ENCODE data around the gene TMEM17.
"Not testable (repeated sequence)": the region's sequence is repeated elsewhere in the genome, so short reads cannot be mapped to it uniquely, and the experiment has no call there.

The TMEM17 gene, protein sequence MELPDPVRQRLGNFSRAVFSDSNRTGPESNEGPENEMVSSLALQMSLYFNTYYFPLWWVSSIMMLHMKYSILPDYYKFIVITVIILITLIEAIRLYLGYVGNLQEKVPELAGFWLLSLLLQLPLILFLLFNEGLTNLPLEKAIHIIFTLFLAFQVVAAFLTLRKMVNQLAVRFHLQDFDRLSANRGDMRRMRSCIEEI

DNA sequence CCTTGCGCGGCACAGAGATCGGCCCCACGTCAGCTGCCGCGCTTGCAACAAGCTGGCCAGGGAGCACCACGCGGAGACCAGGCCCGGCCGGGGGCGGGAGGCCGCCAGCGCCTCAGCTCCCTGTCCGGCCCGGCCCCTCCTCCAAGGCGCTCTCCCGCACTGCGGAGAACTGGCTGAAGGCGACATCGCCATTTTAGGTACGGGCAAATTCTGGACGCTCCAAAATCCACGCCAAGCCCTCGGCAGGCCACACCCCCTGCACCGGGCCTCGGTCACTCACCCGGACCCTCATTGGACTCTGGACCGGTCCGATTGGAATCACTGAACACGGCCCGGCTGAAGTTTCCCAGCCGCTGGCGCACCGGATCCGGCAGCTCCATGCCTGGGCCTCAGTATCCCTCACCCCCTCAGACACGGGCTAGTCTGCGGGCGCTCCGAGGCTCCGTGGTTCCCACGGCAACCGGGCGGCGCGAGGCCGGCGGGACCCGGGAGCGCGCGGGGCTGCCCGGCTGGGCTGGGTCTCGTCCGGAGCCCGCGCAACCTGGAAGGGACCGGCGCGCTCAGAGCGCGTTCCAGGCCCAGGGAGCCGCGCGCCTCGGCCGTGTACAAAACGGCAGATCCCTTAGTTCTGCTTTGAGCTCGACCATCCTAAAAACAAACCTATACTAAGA is at the start of gene TMEM17:
TSS of gene TMEM17 (minus strand) at position 446 of the 671 bp plus-strand sequence. CDS start at position 380, 66 bp downstream.
- DNase-seq (ENCODE audit: extremely low spot score, insufficient read length, low read depth) (peak; percentile 42), FAIRE-seq (peak; percentile 66)

DNA sequence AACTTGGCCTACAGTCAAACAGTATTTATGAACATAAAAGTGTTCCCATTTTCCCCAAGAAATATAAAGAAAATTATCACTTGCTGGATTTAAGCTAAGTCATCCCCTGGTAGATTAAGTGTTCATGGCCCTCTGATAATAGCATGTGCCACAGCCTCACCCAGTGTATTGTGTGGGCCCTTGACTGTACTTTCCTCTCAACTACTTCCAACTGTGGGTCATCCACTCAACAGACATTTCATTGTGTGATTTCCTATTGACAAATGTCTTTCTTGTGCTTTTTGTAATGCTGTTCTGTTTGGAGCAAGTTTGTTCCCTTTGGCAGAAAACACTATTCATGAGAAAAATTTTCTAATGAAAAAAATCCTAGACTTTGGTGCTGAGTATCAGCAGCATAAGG is 48.4 kb upstream of the TMEM17 start:
- no peak for FAIRE-seq

DNA sequence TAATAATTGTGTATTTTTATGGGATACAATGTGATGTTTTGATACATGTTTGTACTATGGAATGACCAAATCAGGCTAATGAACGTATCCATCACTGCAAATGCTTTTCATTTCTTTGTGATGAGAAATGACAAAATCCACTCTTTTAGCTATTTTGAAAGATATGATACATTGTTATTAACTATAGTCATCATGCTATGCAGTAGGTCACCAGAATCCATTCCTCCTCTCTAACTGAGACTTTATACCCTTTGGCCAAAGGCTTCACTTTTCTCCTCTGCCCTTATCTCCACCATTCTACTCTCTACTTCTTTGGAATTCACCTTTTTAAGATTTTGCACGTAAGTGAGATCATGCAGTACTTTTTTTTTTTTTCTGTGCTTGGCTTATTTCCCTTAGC is 44.5 kb upstream of the TMEM17 start:
- FAIRE-seq (no peak), DNase-seq (ENCODE audit: extremely low spot score, insufficient read length, low read depth) (no peak)

More for the DNA sequence above, 48.4 kb upstream of the TMEM17 start:
- no peak for DNase-seq (ENCODE audit: extremely low spot score, insufficient read length, low read depth)

DNA sequence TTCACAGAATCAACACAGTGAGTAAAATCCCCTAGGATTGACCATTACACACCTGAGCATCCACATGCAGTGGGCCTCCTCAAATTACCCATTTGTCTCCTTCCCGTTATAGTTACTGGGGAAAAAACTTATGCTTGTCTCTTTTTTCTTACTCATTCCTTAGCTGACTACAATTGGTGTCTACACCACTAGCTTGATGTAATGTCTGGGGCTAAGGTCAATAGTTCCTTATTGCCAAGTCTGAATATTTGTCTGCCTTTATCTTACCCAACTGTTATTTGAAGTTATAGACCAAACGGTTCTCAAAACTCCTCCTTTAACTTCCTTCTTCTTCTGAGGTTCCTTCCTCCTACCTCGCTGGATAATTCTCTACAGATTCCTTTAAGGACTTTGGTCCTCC is 41.9 kb upstream of the TMEM17 start:
- FAIRE-seq (no peak), DNase-seq (ENCODE audit: extremely low spot score, insufficient read length, low read depth) (no peak)

DNA sequence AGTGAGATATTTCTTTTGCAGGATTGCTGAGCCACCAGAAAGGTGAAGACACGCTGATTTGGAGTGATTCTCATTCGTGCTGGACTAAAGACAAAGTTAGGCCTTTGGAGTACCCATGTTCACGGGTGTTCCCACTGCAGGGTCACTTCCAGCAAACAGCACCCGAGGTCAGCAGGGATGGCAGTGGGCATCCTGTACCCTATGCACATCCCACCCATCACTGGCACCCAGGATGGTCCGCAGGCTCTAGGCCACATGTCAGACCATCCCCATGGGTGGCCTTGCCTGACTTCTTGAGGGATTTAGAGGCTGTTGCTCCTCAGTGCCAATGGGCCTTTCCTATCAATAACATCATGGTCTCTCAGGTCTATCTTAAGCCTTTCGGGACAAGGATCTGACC is 39.3 kb upstream of the TMEM17 start:
- no peak for FAIRE-seq

DNA sequence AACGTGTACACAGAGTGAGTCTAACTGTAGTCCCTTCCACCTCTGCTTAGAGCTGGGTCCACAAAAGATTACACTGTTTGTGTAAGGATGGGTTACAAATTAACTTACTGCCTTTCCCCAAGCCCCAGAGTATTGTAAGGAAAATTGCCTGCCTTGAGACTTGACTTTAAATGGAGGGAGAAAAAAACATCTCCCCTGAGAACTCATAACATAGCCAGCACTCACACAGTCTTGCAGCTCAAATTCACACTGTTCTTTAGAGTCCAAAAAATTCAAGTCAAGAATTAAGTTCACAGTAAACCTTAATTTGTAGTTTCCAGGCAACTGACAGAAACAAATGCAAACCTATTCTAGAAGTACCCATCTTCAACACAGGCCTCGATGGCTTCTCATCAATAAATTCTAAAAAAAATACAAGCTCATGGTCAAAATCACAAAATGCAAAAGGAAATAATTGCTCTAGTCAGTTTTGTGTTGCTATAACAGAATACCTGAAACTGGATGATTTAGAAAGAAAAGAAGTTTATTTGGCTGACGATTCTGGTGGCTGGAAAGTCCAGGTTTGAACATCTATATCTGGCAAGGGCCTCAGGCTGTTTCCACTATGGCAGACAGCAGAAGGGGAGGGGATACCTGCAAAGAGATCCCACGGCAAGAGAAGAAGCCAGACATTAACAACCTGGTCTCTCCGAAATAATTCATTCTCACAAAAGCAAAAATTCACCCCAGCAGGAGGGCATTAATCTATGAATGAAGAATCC is 34.6 kb upstream of the TMEM17 start:
- DNase-seq (ENCODE audit: extremely low spot score, insufficient read length, low read depth): no peak
- FAIRE-seq: no peak

More for the DNA sequence above, 39.3 kb upstream of the TMEM17 start:
- DNase-seq (ENCODE audit: extremely low spot score, insufficient read length, low read depth): no peak

DNA sequence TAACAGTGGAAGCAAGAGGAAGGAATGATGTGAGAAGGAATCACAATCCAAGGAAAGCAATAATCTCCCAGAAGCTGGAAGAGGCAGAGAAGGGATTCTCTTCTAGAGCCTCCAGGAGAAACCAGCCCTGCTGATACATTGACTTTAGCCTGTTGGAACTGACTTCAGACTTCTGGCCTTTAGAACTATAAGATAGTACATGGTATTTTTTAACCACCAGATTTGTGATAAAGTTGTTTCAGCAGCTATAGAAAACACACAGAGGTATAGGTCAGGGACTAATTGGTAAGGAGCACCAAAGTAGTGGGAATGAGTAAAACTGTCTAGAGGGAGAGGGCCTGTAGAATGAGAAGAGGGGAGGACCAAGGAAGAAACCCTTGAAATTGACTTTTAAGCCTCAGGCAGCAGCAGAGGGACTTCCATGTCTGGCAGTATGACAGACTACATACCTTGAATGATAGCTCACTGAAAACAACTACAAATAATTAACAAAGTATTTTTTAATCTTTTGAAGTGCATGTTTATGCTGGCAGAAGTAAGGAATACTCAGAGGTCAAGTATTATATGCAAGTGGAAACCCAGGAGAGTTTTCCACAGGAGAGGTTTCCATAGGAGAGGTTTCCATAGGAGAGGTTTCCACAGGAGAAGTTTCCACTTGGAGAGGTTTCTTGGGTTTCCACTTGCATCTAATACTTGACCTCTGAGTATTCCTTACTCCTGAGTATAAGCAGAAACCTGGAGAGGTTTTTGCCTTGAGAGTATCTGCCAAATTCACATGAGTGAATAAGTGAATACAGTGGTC is 33.8 kb upstream of the TMEM17 start:
- DNase-seq (ENCODE audit: extremely low spot score, insufficient read length, low read depth): no peak
- FAIRE-seq: no peak

DNA sequence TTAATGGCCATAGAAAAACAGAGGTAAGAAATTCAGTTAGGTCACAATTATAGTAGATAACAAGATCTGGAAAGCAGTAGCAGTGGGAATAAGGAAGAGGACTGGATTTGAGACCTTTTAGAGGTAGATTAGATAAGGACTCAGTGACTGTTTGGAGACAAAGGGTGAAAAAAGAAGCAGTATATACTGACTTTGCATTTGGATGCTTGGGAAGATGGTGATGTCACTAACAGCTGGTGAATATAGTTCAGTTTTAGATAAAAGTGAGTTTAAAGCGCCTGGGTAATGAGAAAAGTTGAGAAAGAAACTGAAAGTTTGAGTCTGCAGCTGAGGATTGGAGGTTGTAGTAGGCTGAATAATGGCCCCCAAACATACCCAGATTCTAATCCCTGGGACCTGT is 32.8 kb upstream of the TMEM17 start:
- FAIRE-seq (no peak), DNase-seq (ENCODE audit: extremely low spot score, insufficient read length, low read depth) (no peak)

DNA sequence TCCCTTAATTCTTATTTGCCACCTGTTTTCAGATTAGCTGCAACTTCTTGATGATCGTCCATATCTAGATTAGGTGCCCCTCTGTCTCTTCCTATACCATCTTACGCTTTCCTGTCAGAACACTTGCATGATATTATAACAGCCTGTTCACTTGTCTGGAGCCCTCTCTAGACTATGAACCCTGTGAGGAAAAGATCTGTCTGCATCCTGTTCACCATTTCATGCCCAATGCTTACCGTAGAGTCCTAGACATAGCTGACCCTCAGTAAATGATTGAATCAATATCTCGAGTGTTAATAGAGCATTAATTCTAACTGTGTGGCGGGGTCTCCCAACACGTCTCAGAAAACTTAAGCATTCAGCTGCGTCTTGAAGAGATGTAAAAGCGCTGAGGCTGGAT is 31.8 kb upstream of the TMEM17 start:
- no peak for DNase-seq (ENCODE audit: extremely low spot score, insufficient read length, low read depth)
- FAIRE-seq: no peak

DNA sequence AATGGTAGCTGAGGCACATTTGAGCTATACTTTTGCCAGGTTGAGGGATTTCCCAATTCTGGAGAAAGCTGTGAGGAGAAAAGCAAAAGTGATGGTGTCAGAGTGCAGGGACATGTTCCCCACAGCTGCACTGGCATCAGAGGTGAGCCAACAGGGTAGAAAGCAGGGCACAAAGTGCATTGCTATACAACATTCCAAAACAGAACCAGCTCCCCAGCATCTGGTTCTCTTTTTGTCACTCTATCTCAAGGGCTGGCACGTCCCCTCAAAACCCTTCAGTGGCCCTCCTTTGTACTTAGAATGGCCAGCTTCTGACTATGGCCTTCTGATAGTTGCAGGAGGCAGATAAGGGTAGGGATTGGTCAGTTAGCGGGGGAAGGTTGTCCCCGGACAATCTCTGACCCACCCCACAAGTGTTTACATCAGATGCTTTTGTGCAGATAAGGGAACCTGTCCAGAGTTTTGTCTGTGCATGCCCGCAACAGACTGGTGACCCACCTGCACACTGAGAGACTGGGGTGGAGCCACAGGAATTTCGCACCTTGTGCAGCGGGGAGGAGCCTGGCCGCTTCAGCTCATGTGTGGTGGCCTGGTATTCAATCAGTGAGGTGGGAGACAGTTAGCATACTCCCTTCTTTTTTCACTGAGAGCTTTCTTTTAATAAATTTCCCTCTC is 31.0 kb upstream of the TMEM17 start:
- no peak for DNase-seq (ENCODE audit: extremely low spot score, insufficient read length, low read depth)
- no peak for FAIRE-seq

DNA sequence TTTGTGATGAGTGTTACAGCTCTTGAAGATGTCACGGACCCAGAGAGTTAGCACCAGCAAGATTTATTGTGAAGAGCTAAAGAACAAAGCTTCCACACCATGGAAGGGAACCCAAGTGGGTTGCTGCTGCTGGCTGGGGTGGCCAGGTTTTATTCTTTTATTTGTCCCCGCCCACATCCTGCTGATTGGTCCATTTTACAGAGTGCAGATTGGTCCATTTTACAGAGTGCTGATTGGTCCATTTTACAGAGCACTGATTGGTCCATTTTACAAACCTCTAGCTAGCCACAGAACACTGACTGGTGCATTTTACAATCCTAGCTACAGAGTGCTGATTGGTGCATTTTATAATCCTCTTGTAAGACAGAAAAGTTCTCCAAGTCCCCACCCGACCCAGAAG is 29.5 kb upstream of the TMEM17 start:
- not testable (repeated sequence) for DNase-seq (ENCODE audit: extremely low spot score, insufficient read length, low read depth); FAIRE-seq

DNA sequence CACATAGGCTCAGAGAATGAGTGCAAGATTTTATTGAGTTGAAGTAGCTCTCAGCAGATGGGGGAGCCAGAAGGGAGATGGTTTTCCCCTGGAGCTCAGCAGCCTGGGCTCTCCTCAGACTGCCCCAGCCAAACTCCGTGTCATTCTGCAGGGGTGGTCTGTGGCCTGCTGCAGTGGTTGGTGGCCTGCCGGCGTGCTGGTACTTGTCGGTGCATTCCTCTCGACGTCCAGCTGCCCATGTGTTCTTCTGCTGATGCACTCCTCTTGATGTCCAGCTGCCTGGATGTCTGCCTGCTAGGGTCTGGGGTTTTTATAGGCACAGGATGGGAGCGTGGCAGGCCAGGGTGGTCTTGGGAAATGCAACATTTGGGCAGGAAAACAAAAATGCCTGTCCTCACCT is 25.6 kb upstream of the TMEM17 start:
- FAIRE-seq (no peak), DNase-seq (ENCODE audit: extremely low spot score, insufficient read length, low read depth) (no peak)

DNA sequence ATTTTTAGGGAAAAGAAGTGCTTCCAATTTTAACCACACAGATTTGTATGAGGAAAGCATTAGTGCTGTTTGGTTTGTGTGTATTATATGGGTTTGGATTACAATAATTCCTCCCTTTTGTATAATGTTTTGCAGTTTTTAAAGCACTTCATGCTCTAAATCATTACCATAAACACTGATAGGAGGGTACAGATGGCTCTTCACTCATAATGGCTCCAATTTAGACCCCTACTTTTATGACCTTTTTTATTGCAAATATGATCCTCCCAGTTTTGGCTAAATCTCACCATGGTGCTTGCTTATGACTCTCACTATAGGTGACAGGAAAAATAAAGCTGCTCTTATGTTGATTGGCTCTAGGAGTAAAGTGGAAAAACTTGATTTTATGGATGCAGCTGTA is 23.8 kb upstream of the TMEM17 start:
- FAIRE-seq (no peak), DNase-seq (ENCODE audit: extremely low spot score, insufficient read length, low read depth) (no peak)

DNA sequence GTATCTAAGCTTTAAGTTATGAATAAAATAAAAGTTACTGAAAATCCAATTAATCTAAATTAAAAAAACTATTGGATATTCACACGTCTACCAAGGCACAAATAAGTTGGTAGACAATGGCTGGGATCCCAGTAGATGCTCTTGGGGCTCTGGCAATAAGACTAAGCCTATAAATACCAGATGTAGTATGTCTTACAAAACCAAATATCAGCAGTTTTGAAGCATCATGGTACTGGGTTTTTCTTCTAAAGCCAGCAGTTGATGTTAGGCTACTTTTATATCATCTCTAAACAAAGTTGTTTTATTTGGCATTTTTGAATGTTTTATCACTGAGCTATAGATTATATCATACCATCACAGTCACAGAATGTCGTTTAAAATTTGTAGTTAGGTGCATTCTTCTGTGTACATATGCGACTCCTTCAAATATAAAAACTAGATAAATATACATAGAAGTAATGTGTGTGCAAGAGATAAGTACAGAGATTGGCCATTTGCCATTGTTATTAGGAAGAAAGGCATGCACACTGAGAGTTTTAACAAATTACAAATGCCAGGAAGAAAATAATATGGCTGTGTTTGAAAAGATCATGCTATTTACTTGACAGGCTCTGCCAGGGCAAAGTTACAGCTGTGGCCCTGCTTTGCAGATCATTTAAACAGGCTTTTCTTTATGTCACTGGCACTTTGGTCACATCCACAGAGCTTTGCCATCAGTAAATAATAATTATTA is 21.6 kb upstream of the TMEM17 start:
- DNase-seq (ENCODE audit: extremely low spot score, insufficient read length, low read depth) (no peak), FAIRE-seq (no peak)

DNA sequence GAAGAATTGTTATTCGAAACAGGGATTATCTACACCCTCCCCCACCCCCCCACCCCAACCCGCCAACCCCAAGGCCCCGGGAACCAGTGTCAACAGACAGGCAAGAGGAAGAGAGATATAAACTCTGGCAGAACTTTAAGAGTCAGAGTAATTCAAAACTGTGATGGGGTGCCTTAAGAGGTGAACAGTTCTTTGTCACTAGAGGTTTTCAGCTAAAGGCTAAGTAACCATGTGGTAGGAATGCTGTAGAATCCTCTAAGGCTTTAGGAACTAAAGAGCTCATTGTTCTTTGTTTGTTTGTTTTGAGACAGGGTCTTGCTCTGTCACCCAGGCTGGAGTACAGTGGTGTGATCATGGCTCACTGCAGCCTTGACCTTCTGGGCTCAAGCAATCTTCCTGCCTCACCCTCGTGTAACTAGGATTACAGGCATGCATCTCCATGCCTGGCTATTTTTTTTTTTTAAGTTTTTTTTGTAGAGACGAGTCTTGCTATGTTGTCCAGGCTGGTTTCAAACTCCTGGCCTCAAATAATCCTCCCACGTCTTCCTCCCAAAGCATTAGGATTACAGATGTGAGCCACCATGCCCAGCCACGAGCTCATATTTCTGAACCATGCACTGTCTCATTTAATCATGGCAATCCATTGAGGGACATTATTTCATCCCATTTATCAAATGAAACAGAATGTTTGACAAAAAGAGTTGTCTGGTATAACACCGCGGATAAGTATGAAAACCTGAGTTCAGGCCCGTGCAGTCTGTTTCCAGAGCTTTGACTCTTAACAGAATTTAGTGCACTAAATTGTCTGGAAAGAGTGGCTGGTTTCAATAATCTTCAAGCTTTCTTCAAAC is 20.8 kb upstream of the TMEM17 start:
- DNase-seq (ENCODE audit: extremely low spot score, insufficient read length, low read depth) (no peak), FAIRE-seq (no peak)

DNA sequence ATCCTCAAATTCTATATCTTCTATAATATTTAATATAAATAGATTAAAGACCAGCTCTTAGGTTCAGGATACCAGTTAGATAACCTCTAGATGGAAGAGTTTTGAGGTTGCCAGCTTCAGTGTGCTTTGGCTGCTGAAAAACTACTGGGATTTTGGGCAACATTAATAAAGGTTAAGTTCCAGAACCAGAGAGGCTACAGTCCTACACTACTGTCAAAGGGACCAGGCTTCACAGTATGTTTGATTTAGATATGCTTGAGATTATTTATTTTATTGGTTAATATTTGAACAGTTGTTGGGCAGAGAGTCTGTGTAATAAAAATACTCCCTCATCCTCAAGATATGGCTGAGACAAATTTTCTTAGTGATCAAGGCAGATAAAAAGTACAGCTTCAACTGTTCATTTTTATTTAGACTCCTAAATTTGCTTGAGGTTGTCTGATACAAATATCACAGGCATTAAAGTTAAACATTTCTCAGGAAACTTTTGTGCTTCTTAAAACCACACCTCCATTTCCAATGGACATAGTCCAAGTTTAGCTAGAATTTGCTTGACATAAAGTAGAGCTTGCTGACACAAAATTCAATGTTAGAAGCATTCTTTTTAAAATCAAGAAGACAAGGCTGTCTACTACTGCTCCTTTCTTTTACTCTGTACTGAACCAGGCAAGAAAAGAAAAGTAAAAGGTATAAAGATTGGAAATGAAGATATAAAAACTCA is 19.7 kb upstream of the TMEM17 start:
- FAIRE-seq (no peak), DNase-seq (ENCODE audit: extremely low spot score, insufficient read length, low read depth) (no peak)

DNA sequence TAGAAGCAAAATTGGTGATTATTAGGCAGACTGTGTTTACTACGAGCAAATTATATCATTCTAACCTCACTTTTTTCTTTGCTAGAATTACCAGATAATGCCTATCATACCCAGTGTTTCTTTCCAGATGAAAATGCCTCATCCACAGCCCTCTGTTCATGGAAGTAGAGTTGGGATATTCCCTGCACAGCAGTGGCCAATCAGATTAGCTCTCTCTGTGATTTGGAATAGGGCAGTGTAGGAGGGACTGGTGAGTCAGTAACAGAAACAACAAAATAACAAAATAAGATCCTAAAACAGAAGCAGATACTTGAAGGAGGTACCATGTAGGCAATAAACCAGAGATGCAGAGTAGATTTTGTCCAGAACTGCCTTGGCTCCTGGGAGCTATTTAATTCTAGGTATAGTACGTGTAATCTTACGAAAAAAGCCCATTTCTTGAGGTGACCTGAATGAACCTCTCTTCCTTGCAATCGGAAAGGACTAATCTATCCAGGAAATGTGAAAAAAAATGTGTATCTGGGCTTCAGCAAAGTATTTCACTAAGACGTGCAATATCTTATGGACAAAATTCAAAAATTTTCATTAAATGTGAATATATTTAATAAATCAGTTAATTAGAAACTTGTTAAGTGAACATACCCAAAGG is 18.4 kb upstream of the TMEM17 start:
- no peak for DNase-seq (ENCODE audit: extremely low spot score, insufficient read length, low read depth)
- no peak for FAIRE-seq

All from GM18507 (cell line).